K562 (cell line): ENCODE data around the gene SLC35A1. TPM values are rescaled to one million over a fixed set of nuclear protein-coding genes. Genes with fewer than 3 reads are reported as not detected.

Experiments
- AFF4 ChIP-seq: sonication (generic); formaldehyde crosslinking; IDR thresholded peaks from 2 replicates; pipeline ENCODE4 v1.8.0; 2023; ENCODE audit warnings: mild to moderate bottlenecking, missing genetic modification reagents
- CHD2 ChIP-seq: IDR thresholded peaks from 2 replicates; pipeline ENCODE4 v1.6.1; 2011; ENCODE audit warnings: low read depth, low read length
- CXXC5 ChIP-seq: fragments of 250-450 bp; sonication (Bioruptor Pico); IDR thresholded peaks from 2 replicates; pipeline ENCODE4 v1.8.0; 2022; ENCODE audit warnings: inconsistent platforms, mild to moderate bottlenecking, moderate library complexity
- E2F3 ChIP-seq: fragments of 250-450 bp; sonication (Bioruptor Pico); IDR thresholded peaks from 2 replicates; pipeline ENCODE4 v1.4.0; 2020; ENCODE audit warnings: mild to moderate bottlenecking
- E2F5 ChIP-seq: sonication (generic); formaldehyde crosslinking; IDR thresholded peaks from 2 replicates; pipeline ENCODE4 v1.8.0; 2022; ENCODE audit warnings: mild to moderate bottlenecking, missing genetic modification reagents
- FOXK2 ChIP-seq, 2 experiments: fragments of 450-650 bp; IDR thresholded peaks in 1 of 2; conservative IDR thresholded peaks in 1 of 2; 2 replicates each; pipeline ENCODE4 v1.6.1; 2016; ENCODE audit warnings: low read depth in 2 of 2, mild to moderate bottlenecking in 1 of 2
- HOMEZ ChIP-seq: fragments of 250-450 bp; sonication (Bioruptor Pico); IDR thresholded peaks from 2 replicates; pipeline ENCODE4 v1.4.0; 2020; ENCODE audit warnings: mild to moderate bottlenecking, moderate library complexity
- MTA1 ChIP-seq: fragments of 450-650 bp; IDR thresholded peaks from 2 replicates; pipeline ENCODE4 v1.6.1; 2017; ENCODE audit warnings: borderline replicate concordance
- PHB ChIP-seq: fragments of 250-450 bp; sonication (Bioruptor Pico); IDR thresholded peaks from 2 replicates; pipeline ENCODE4 v1.5.0; 2021
- RFX1 ChIP-seq: fragments of 450-650 bp; IDR thresholded peaks from 2 replicates; pipeline ENCODE4 v1.6.1; 2016; ENCODE audit warnings: mild to moderate bottlenecking, moderate library complexity
- TGIF2 ChIP-seq: sonication (generic); formaldehyde crosslinking; IDR thresholded peaks from 2 replicates; pipeline ENCODE4 v1.8.1; 2022; ENCODE audit warnings: mild to moderate bottlenecking, missing genetic modification reagents, moderate library complexity
- USF1 ChIP-seq: sonication (generic); formaldehyde crosslinking; IDR thresholded peaks from 2 replicates; pipeline ENCODE4 v1.9.0; 2022; ENCODE audit warnings: mild to moderate bottlenecking, missing genetic modification reagents
- ZBED1 ChIP-seq: IDR thresholded peaks from 2 replicates; pipeline ENCODE4 v1.6.1; 2014
- ZBTB49 ChIP-seq: sonication (generic); formaldehyde crosslinking; IDR thresholded peaks from 2 replicates; pipeline ENCODE4 v1.8.0; 2022; ENCODE audit warnings: missing genetic modification reagents, mild to moderate bottlenecking, borderline replicate concordance
- ZNF512 ChIP-seq: IDR thresholded peaks from 2 replicates; pipeline ENCODE4 v1.6.1; 2016; ENCODE audit warnings: missing genetic modification characterization, missing compliant biosample characterization
- ZNF695 ChIP-seq: fragments of 450-650 bp; formaldehyde crosslinking; IDR thresholded peaks from 2 replicates; pipeline ENCODE4 v1.4.0; 2020; ENCODE audit warnings: mild to moderate bottlenecking, moderate library complexity
- polyA plus RNA-seq, 8 experiments: library from polyadenylated mRNA; depleted of rRNA in 4 of 8; stranded (reverse) in 5 of 8; unstranded in 3 of 8; fragments of >200 nt; fragmentation: Nextera tagmentation in 2 of 8; fragmentation: Illumina TruSeq in 1 of 8; extraction: Ambion mirVana in 2 of 8; extraction: Trizol in 1 of 8; gene quantifications; 2 replicates each; pipeline versions ENCODE4 v1.2.1 to v1.2.3, GENCODE V29; 2011 to 2014; ENCODE audit warnings: inconsistent platforms in 1 of 8, missing spikeins in 1 of 8
- total RNA-seq, 7 experiments: library from RNA; depleted of rRNA in 6 of 7; stranded (reverse); fragments of >200 nt in 6 of 7; fragmentation: Illumina TruSeq in 2 of 7; extraction: Trizol in 2 of 7; gene quantifications; 2 replicates each; pipeline versions ENCODE4 v1.2.1 to v1.2.3, GENCODE V29; 2011 to 2021; ENCODE audit warnings: low replicate concordance in 1 of 7

SLC35A1 gene
- total and polyA plus RNA-seq, 9 of the 15 experiments (the other 6 are each of a cell fraction or from before 2014, with no cell fraction given), result 7.5 to 37.1 (median 14.9) TPM

- TF ChIP-seq ZNF695 (CRISPR knock-in tag) (no peak), PHB (CRISPR knock-in tag) (no peak), USF1 (CRISPR knock-in tag) (peak; percentile 29; the same call in 1 of the 2 replicates), ZBTB49 (no peak), AFF4 (CRISPR knock-in tag) (peak; percentile 92), MTA1 (no peak; the same call in 1 of the 2 replicates), FOXK2 (conservative IDR thresholded peaks at IDR 0.05 in 1 of 2, IDR thresholded peaks at IDR 0.05 in 1 of 2; ENCODE audit: low read depth in 2 of 2) (peak in 1 of 2 experiments; percentile 35; a peak in 2 of 4 replicates), TGIF2 (CRISPR knock-in tag) (no peak; the same call in 1 of the 2 replicates), ZBED1 (peak; percentile 43; the same call in 1 of the 2 replicates), ZNF512 (tag) (no peak), E2F5 (CRISPR knock-in tag) (no peak), CXXC5 (CRISPR knock-in tag) (peak; percentile 77), RFX1 (peak; percentile 56; the same call in 1 of the 2 replicates), E2F3 (CRISPR knock-in tag) (no peak), HOMEZ (CRISPR knock-in tag) (no peak), CHD2 (no peak)
Measured at GRCh38 chr6:87472525-87473418, at the start of gene SLC35A1 (continued).
